Astrocyte of the spinal cord (primary cell): Measurements from ENCODE around the gene TMEM269.

Experiments
- DNase-seq: peaks from one replicate; pipeline ENCODE4 v3.0.0; 2011; ENCODE audit warnings: low read depth, low spot score
- H3K4me3 ChIP-seq: 2 replicates; pipeline ENCODE4 v1.5.1; 2011; ENCODE audit warnings: low read depth, mild to moderate bottlenecking, low read length, moderate library complexity
- CTCF ChIP-seq: IDR thresholded peaks from 2 replicates; pipeline ENCODE4 v1.5.1; 2012; ENCODE audit warnings: low read depth, mild to moderate bottlenecking, low read length, inconsistent platforms
- in situ Hi-C: cut with HindIII; loops from 2 replicates; pipeline ENCODE4 v1.10.0; 2017; ENCODE audit warnings: low sequenced_read_pairs

TMEM269 gene

GRCh38 chr1:42825036-42825851 is 40.5 kb downstream of the TMEM269 start:
- no peak overlapping the region for H3K4me3 ChIP-seq
- no peak for TF ChIP-seq CTCF
- in situ Hi-C loops = no loop called here
- no peak for DNase-seq

- no peak overlapping the region for H3K4me3 ChIP-seq
- DNase-seq = no peak
- in situ Hi-C loops = no loop called here
- no peak for TF ChIP-seq CTCF
These were observed 45.8 kb downstream of the TMEM269 start for GRCh38 chr1:42830631-42831030.

GRCh38 chr1:42831273-42831672 is 46.5 kb downstream of the TMEM269 start:
- no peak overlapping the region for H3K4me3 ChIP-seq
- no peak for TF ChIP-seq CTCF
- no peak for DNase-seq
- in situ Hi-C loops = no loop called here

GRCh38 chr1:42832641-42833240 is 48.0 kb downstream of the TMEM269 start:
- no peak for TF ChIP-seq CTCF
- no peak overlapping the region for H3K4me3 ChIP-seq
- in situ Hi-C loops = no loop called here
- no peak for DNase-seq

GRCh38 chr1:42833981-42834380 is 49.2 kb downstream of the TMEM269 start:
- H3K4me3 ChIP-seq = no peak overlapping the region
- in situ Hi-C loops = no loop called here
- DNase-seq = no peak
- no peak for TF ChIP-seq CTCF

- no peak for DNase-seq
- H3K4me3 ChIP-seq = no peak overlapping the region
- no peak for TF ChIP-seq CTCF
- in situ Hi-C loops = no loop called here
These were observed 50.0 kb downstream of the TMEM269 start for GRCh38 chr1:42834803-42835202.
